ENCODE data around the gene DIS3L2.

The DIS3L2 gene

GRCh38 chr2:232235716-232236115 is 274.2 kb downstream of the DIS3L2 start:
- DNase-seq, result no peak

GRCh38 chr2:232236200-232236599 is 274.7 kb downstream of the DIS3L2 start:
- DNase-seq, result no peak

GRCh38 chr2:232237464-232237863 is 276.0 kb downstream of the DIS3L2 start:
- no peak for DNase-seq

GRCh38 chr2:232238108-232238507 is 276.6 kb downstream of the DIS3L2 start:
- DNase-seq, result no peak

GRCh38 chr2:232238596-232238995 is 277.1 kb downstream of the DIS3L2 start:
- DNase-seq, result no peak

- no peak for DNase-seq
Measured at GRCh38 chr2:232239951-232240681, 278.6 kb downstream of the DIS3L2 start.

- no peak for DNase-seq
Measured at GRCh38 chr2:232240906-232241305, 279.4 kb downstream of the DIS3L2 start.

GRCh38 chr2:232242316-232242715 is 280.8 kb downstream of the DIS3L2 start:
- DNase-seq, result no peak

- DNase-seq, result no peak
Measured at GRCh38 chr2:232245111-232245510, 283.6 kb downstream of the DIS3L2 start.

GRCh38 chr2:232246245-232246644 is 284.7 kb downstream of the DIS3L2 start:
- no peak for DNase-seq

- no peak for DNase-seq
Measured at GRCh38 chr2:232249096-232249495, 287.6 kb downstream of the DIS3L2 start.

GRCh38 chr2:232250246-232251175 is 289.0 kb downstream of the DIS3L2 start:
- DNase-seq, result no peak

- DNase-seq, result no peak
Measured at GRCh38 chr2:232255033-232255432, 293.5 kb downstream of the DIS3L2 start.

GRCh38 chr2:232260075-232260474 is 298.6 kb downstream of the DIS3L2 start:
- peak; percentile 0 to 1 for DNase-seq

- DNase-seq, result no peak
Measured at GRCh38 chr2:232261776-232262175, 300.3 kb downstream of the DIS3L2 start.

GRCh38 chr2:232263295-232263694 is 301.8 kb downstream of the DIS3L2 start:
- DNase-seq, result no peak

- no peak for DNase-seq
Measured at GRCh38 chr2:232264081-232264480, 302.6 kb downstream of the DIS3L2 start.

GRCh38 chr2:232265329-232265728 is 303.8 kb downstream of the DIS3L2 start:
- DNase-seq, result no peak

- no peak for DNase-seq
Measured at GRCh38 chr2:232268636-232269165, 307.2 kb downstream of the DIS3L2 start.

- no peak for DNase-seq
Measured at GRCh38 chr2:232269867-232270266, 308.4 kb downstream of the DIS3L2 start.

- no peak for DNase-seq
Measured at GRCh38 chr2:232273903-232274643, 312.6 kb downstream of the DIS3L2 start.

- no peak for DNase-seq
Measured at GRCh38 chr2:232275670-232276069, 314.2 kb downstream of the DIS3L2 start.

All from Kasumi-1 (cell line).